Osteoblast (primary cell): Measurements from ENCODE around the gene CDH22. TPM values are rescaled to one million over a fixed set of nuclear protein-coding genes. Genes with fewer than 3 reads are reported as not detected.

Source experiments
- DNase-seq: peaks from one replicate; pipeline ENCODE4 v3.0.0; 2011; ENCODE audit warnings: low spot score, mixed read lengths; ENCODE audit not compliant: insufficient read length; ENCODE audit errors: missing footprints
- H2AFZ ChIP-seq: 2 replicates; pipeline ENCODE4 v1.6.0; 2011; ENCODE audit warnings: mild to moderate bottlenecking, low read length
- H3K27ac ChIP-seq: 2 replicates; pipeline ENCODE4 v1.5.1; 2011; ENCODE audit warnings: mild to moderate bottlenecking, low read depth, low read length, moderate library complexity
- H3K27me3 ChIP-seq: 2 replicates; pipeline ENCODE4 v1.6.0; 2012; ENCODE audit warnings: mild to moderate bottlenecking, control low read depth, inconsistent platforms, low read length, moderate library complexity; ENCODE audit not compliant: insufficient read depth
- H3K36me3 ChIP-seq: 2 replicates; pipeline ENCODE4 v1.5.1; 2011; ENCODE audit warnings: mild to moderate bottlenecking, low read length, control low read depth, moderate library complexity; ENCODE audit not compliant: insufficient read depth
- H3K4me1 ChIP-seq: 2 replicates; pipeline ENCODE4 v1.5.1; 2011; ENCODE audit warnings: mild to moderate bottlenecking, low read length, control low read depth, moderate library complexity; ENCODE audit not compliant: insufficient read depth
- H3K4me2 ChIP-seq: 2 replicates; pipeline ENCODE4 v1.6.0; 2011; ENCODE audit warnings: mild to moderate bottlenecking, low read length; ENCODE audit not compliant: insufficient read depth
- H3K4me3 ChIP-seq: fragments of 200-600 bp; sonication (generic); 3 replicates; pipeline ENCODE4 v1.5.1; 2012; ENCODE audit warnings: mild to moderate bottlenecking, low read length, inconsistent platforms; ENCODE audit not compliant: insufficient read depth
- H3K79me2 ChIP-seq: 2 replicates; pipeline ENCODE4 v1.6.0; 2012; ENCODE audit warnings: mild to moderate bottlenecking, low read length, control low read depth, inconsistent platforms; ENCODE audit not compliant: insufficient read depth
- H3K9me3 ChIP-seq: 2 replicates; pipeline ENCODE4 v1.5.1; 2011; ENCODE audit warnings: low read depth, low read length, control low read depth
- H4K20me1 ChIP-seq: 2 replicates; pipeline ENCODE4 v1.6.0; 2012; ENCODE audit warnings: mild to moderate bottlenecking, low read length, control low read depth; ENCODE audit not compliant: insufficient read depth
- CTCF ChIP-seq: IDR thresholded peaks from 2 replicates; pipeline ENCODE4 v1.5.1; 2011; ENCODE audit warnings: mild to moderate bottlenecking, low read depth, low read length, moderate library complexity; ENCODE audit errors: extremely low read depth
- total RNA-seq: library from RNA; depleted of rRNA; stranded (reverse); fragments of >200 nt; gene quantifications from 2 replicates; pipeline ENCODE4 v1.2.3, GENCODE V29; 2012

The CDH22 gene
- total RNA-seq, 1 donor: not detected

- peaks cover 25% of the 10 kb centered on the region for H3K27me3 ChIP-seq
- H3K27ac ChIP-seq: no peak overlapping the region
- TF ChIP-seq CTCF: no peak
- H3K36me3 ChIP-seq: no peaks in the 10 kb centered on the region
- no peak overlapping the region for H3K4me2 ChIP-seq
- H3K4me3 ChIP-seq: no peak overlapping the region
- no peak overlapping the region for H2AFZ ChIP-seq
- no peaks in the 10 kb centered on the region for H3K79me2 ChIP-seq
- no peaks in the 10 kb centered on the region for H3K4me1 ChIP-seq
- no peak for DNase-seq
- H4K20me1 ChIP-seq: no peaks in the 10 kb centered on the region
- no peaks in the 10 kb centered on the region for H3K9me3 ChIP-seq
Observed at GRCh38 chr20:46202766-46203509, 105.4 kb downstream of the CDH22 start.

DNA sequence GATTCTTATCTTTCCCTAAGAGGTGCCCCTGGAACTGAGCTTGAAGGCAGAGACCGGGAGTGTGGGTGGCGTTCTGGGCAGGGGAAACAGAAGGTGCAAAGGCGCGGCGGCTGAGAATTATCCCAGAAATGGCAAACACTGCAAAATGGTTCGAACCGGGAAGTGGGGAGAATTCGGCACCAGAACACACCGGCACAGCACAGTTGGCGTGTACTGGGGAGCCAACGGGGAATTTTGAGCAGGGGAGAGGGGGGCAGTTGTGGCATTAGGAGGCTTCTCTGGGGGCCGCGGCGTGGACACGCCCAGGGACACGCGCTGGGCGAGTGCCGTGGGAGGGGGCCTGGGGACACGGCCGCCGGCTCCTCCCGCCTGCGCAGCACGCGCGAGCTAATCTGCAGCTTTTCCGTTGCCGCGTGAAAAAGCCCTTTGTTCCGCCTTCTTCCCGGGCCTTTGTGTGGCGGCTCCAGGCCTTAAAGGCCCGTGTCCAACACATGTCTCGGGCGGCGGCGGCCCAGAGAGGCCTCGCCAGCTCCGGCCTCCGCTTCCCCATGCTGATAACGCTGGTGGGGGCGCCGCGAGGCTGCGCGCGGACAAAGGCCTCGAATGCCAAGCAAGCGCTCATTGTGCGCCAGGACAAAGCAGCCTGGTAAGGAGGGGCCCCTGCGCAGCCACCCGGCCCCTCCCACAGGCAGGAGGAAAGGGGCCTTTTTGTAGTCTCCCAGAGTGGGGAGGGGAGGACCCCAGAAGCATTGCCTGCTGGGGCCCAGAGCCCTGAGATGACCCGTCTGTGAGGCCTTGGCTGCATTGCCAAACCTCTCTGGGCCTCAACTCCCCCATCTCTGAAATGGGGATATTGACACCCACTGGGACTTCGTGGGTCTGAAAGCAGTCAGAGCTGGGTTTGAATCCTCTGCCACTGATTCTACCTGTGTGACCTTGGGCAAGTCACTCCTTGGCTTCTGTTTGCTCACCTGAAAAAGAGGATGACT is 107.4 kb downstream of the CDH22 start:
- H2AFZ ChIP-seq: no peak overlapping the region
- no peaks in the 10 kb centered on the region for H3K79me2 ChIP-seq
- H3K27me3 ChIP-seq: peaks cover 23% of the 10 kb centered on the region
- H4K20me1 ChIP-seq: no peaks in the 10 kb centered on the region
- TF ChIP-seq CTCF: no peak
- H3K36me3 ChIP-seq: no peaks in the 10 kb centered on the region
- no peaks in the 10 kb centered on the region for H3K4me1 ChIP-seq
- no peak overlapping the region for H3K4me2 ChIP-seq
- no peaks in the 10 kb centered on the region for H3K9me3 ChIP-seq
- no peak overlapping the region for H3K4me3 ChIP-seq
- no peak overlapping the region for H3K27ac ChIP-seq
- DNase-seq: no peak

DNA sequence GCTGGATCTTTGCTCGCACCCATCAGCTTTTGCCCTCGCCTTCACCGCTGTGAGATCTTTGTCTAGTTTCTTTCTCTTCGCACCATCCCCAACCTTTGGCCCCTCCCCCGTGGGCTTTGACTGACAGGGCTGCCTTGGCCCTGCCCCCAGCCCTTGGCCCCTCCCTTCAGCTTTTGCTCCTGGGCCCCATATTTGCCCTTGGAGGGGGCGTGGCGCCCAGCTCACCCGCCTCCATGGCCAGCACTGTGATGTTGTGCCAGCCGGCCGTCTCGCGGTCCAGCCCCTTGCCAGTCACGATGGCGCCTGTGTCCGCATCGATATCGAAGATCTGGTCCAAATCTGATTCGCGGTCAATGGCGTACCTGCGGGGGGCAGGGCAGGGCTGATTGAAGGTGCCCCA is 109.1 kb downstream of the CDH22 start:
- Histone ChIP-seq H3K9me3 (no peaks in the 10 kb centered on the region), H3K27ac (no peak overlapping the region), H3K79me2 (no peaks in the 10 kb centered on the region), H4K20me1 (no peaks in the 10 kb centered on the region), H2AFZ (no peak overlapping the region), H3K36me3 (no peaks in the 10 kb centered on the region), H3K4me3 (no peak overlapping the region), H3K4me1 (no peaks in the 10 kb centered on the region), H3K4me2 (no peak overlapping the region), H3K27me3 (peaks cover 23% of the 10 kb centered on the region)
- no peak for DNase-seq
- TF ChIP-seq CTCF: no peak

GRCh38 chr20:46196990-46197389 is 111.3 kb downstream of the CDH22 start:
- H3K27ac ChIP-seq: no peak overlapping the region
- H4K20me1 ChIP-seq: no peaks in the 10 kb centered on the region
- no peaks in the 10 kb centered on the region for H3K4me1 ChIP-seq
- DNase-seq: no peak
- H3K9me3 ChIP-seq: no peaks in the 10 kb centered on the region
- H3K79me2 ChIP-seq: no peaks in the 10 kb centered on the region
- TF ChIP-seq CTCF: no peak
- no peaks in the 10 kb centered on the region for H3K36me3 ChIP-seq
- no peak overlapping the region for H3K4me3 ChIP-seq
- no peak overlapping the region for H3K4me2 ChIP-seq
- H3K27me3 ChIP-seq: peaks cover 10% of the 10 kb centered on the region
- no peak overlapping the region for H2AFZ ChIP-seq
